Prostate gland (tissue), 2 donors: Measurements from ENCODE around the gene TET3.

Experiments
- CTCF ChIP-seq, 4 experiments: fragments of 200-600 bp in 2 of 4; fragments of 450-650 bp in 2 of 4; sonication (generic) in 2 of 4; IDR thresholded peaks; 1 replicate in 3 of 4; 2 replicates in 1 of 4; pipeline ENCODE4 v1.5.1; 2016 to 2019; ENCODE audit warnings: antibody characterized with exemption in 4 of 4, mild to moderate bottlenecking in 2 of 4, moderate library complexity in 2 of 4
- POLR2A ChIP-seq: fragments of 450-650 bp; IDR thresholded peaks from one replicate; pipeline ENCODE4 v1.6.1; 2016; ENCODE audit warnings: antibody characterized with exemption, mild to moderate bottlenecking
- POLR2AphosphoS5 ChIP-seq: sonication (generic); formaldehyde crosslinking; IDR thresholded peaks from one replicate; pipeline ENCODE4 v1.6.1; 2017; ENCODE audit warnings: antibody characterized with exemption

GRCh38 chr2:73972846-73973245 lies 11.9 kb upstream of the TET3 start:
- TF ChIP-seq POLR2AphosphoS5 (no peak), CTCF (IDR thresholded peaks at IDR 0.05) (no peak), POLR2A (no peak)
